Neural progenitor cell (in vitro differentiated cells): Measurements from ENCODE around the gene WDPCP. TPM values are rescaled to one million over a fixed set of nuclear protein-coding genes. Genes with fewer than 3 reads are reported as not detected.

ENCODE experiments used
- DNase-seq: peaks from one replicate; pipeline ENCODE4 v3.0.0-alpha.2; 2016; ENCODE audit warnings: low spot score
- H2AFZ ChIP-seq: fragments of 200-600 bp; sonication (generic); replicated peaks from 2 replicates; pipeline ENCODE4 v1.6.1; 2016; ENCODE audit warnings: antibody characterized with exemption
- H3F3A ChIP-seq: fragments of 200-600 bp; sonication (generic); 2 replicates; pipeline ENCODE4 v1.6.1; 2016; ENCODE audit warnings: antibody characterized with exemption, low read depth
- H3K27ac ChIP-seq: fragments of 200-600 bp; sonication (generic); 2 replicates; pipeline ENCODE4 v1.5.1; 2016; ENCODE audit warnings: mild to moderate bottlenecking
- H3K27me3 ChIP-seq: fragments of 200-600 bp; sonication (generic); 2 replicates; pipeline ENCODE4 v1.6.1; 2016; ENCODE audit warnings: mild to moderate bottlenecking, moderate library complexity
- H3K36me3 ChIP-seq: fragments of 200-600 bp; sonication (generic); 2 replicates; pipeline ENCODE4 v1.5.1; 2016
- H3K4me1 ChIP-seq: fragments of 200-600 bp; sonication (generic); 2 replicates; pipeline ENCODE4 v1.6.1; 2016; ENCODE audit warnings: mixed run types
- H3K4me2 ChIP-seq: fragments of 200-600 bp; sonication (generic); 2 replicates; pipeline ENCODE4 v1.6.1; 2016
- H3K4me3 ChIP-seq: fragments of 200-600 bp; sonication (generic); 2 replicates; pipeline ENCODE4 v1.5.1; 2016
- H3K79me2 ChIP-seq: fragments of 200-600 bp; sonication (generic); 2 replicates; pipeline ENCODE4 v1.6.1; 2016; ENCODE audit warnings: low read depth
- H3K9ac ChIP-seq: fragments of 200-600 bp; sonication (generic); 2 replicates; pipeline ENCODE4 v1.6.1; 2016
- H3K9me3 ChIP-seq: fragments of 200-600 bp; sonication (generic); 2 replicates; pipeline ENCODE4 v1.5.1; 2016; ENCODE audit warnings: low read depth
- H4K20me1 ChIP-seq: fragments of 200-600 bp; sonication (generic); 2 replicates; pipeline ENCODE4 v1.6.1; 2016; ENCODE audit warnings: low read depth
- H3K27ac Mint-ChIP-seq: 3 replicates; pipeline ENCODE4 v1.8.0; 2021; ENCODE audit warnings: mixed read lengths
- H3K27me3 Mint-ChIP-seq: 2 replicates; pipeline ENCODE4 v1.8.0; 2022; ENCODE audit warnings: low read depth, mild to moderate bottlenecking, inconsistent platforms, moderate library complexity, mixed read lengths; ENCODE audit not compliant: insufficient read depth
- H3K36me3 Mint-ChIP-seq: 3 replicates; pipeline ENCODE4 v1.8.0; 2021; ENCODE audit warnings: mixed read lengths
- H3K4me1 Mint-ChIP-seq: 3 replicates; pipeline ENCODE4 v1.8.0; 2021; ENCODE audit warnings: mixed read lengths
- H3K4me3 Mint-ChIP-seq: 3 replicates; pipeline ENCODE4 v1.8.0; 2021; ENCODE audit warnings: mild to moderate bottlenecking, moderate library complexity, mixed read lengths
- H3K9me3 Mint-ChIP-seq: 3 replicates; pipeline ENCODE4 v1.8.0; 2020; ENCODE audit warnings: mixed read lengths
- CTCF ChIP-seq: fragments of 200-600 bp; sonication (generic); IDR thresholded peaks from 2 replicates; pipeline ENCODE4 v1.5.1; 2017; ENCODE audit warnings: antibody characterized with exemption, mild to moderate bottlenecking
- EZH2 ChIP-seq: fragments of 200-600 bp; sonication (generic); IDR thresholded peaks from 2 replicates; pipeline ENCODE4 v1.6.1; 2017; ENCODE audit warnings: antibody characterized with exemption, mild to moderate bottlenecking, moderate library complexity
- EZH2phosphoT487 ChIP-seq: fragments of 200-600 bp; sonication (generic); IDR thresholded peaks from 2 replicates; pipeline ENCODE4 v1.6.1; 2017; ENCODE audit warnings: antibody characterized with exemption
- total RNA-seq: library from RNA; depleted of rRNA; stranded (reverse); fragments of >200 nt; gene quantifications from 2 replicates; pipeline ENCODE4 v1.2.3, GENCODE V29; 2015; ENCODE audit warnings: low replicate concordance

Gene WDPCP
- total RNA-seq, 1 donor from 2014 or later: 11.4 TPM

GRCh38 chr2:63195310-63195709 lies 393.0 kb downstream of the WDPCP start:
- DNase-seq: no peak
- no peaks in the 10 kb centered on the region for H3K36me3 Mint-ChIP-seq
- H3K9me3 Mint-ChIP-seq: peaks cover 2% of the 10 kb centered on the region
- no peaks in the 10 kb centered on the region for H3K4me1 Mint-ChIP-seq
- Histone ChIP-seq H2AFZ (no peak overlapping the region), H4K20me1 (no peaks in the 10 kb centered on the region), H3K27ac (no peak overlapping the region), H3K27me3 (no peaks in the 10 kb centered on the region), H3K36me3 (no peaks in the 10 kb centered on the region), H3K9me3 (no peaks in the 10 kb centered on the region), H3K9ac (no peak overlapping the region), H3K4me1 (no peaks in the 10 kb centered on the region), H3K4me3 (no peak overlapping the region), H3K4me2 (no peak overlapping the region), H3F3A (no peaks in the 10 kb centered on the region), H3K79me2 (no peaks in the 10 kb centered on the region)
- no peak overlapping the region for H3K4me3 Mint-ChIP-seq
- H3K27ac Mint-ChIP-seq: no peak overlapping the region
- no peaks in the 10 kb centered on the region for H3K27me3 Mint-ChIP-seq
- TF ChIP-seq EZH2phosphoT487 (no peak), EZH2 (no peak), CTCF (no peak)

- Histone ChIP-seq H3K4me1 (no peaks in the 10 kb centered on the region), H3K9ac (no peak overlapping the region), H3K4me2 (no peak overlapping the region), H3K36me3 (no peaks in the 10 kb centered on the region), H3K4me3 (no peak overlapping the region), H3K9me3 (no peaks in the 10 kb centered on the region), H3K27me3 (no peaks in the 10 kb centered on the region), H3K79me2 (no peaks in the 10 kb centered on the region), H3F3A (no peaks in the 10 kb centered on the region), H2AFZ (no peak overlapping the region), H4K20me1 (no peaks in the 10 kb centered on the region), H3K27ac (no peak overlapping the region)
- DNase-seq: no peak
- Mint-ChIP-seq H3K27ac (no peak overlapping the region), H3K36me3 (no peaks in the 10 kb centered on the region), H3K4me3 (no peak overlapping the region), H3K27me3 (no peaks in the 10 kb centered on the region), H3K9me3 (peaks cover 2% of the 10 kb centered on the region), H3K4me1 (no peaks in the 10 kb centered on the region)
- TF ChIP-seq EZH2phosphoT487 (no peak), EZH2 (no peak), CTCF (no peak)
Observed at GRCh38 chr2:63194175-63194574, 394.1 kb downstream of the WDPCP start.

GRCh38 chr2:63192889-63193774 lies 395.1 kb downstream of the WDPCP start:
- H3K4me3 Mint-ChIP-seq: no peak overlapping the region
- no peak for DNase-seq
- no peaks in the 10 kb centered on the region for H3K4me1 ChIP-seq
- peaks cover 5% of the 10 kb centered on the region for H3K9me3 ChIP-seq
- no peaks in the 10 kb centered on the region for H4K20me1 ChIP-seq
- H3K36me3 Mint-ChIP-seq: no peaks in the 10 kb centered on the region
- H3K4me1 Mint-ChIP-seq: no peaks in the 10 kb centered on the region
- H3K27ac ChIP-seq: no peak overlapping the region
- no peak for TF ChIP-seq EZH2
- TF ChIP-seq CTCF: no peak
- TF ChIP-seq EZH2phosphoT487: no peak
- no peak overlapping the region for H3K9ac ChIP-seq
- H3K79me2 ChIP-seq: no peaks in the 10 kb centered on the region
- no peaks in the 10 kb centered on the region for H3F3A ChIP-seq
- no peak overlapping the region for H3K27ac Mint-ChIP-seq
- no peaks in the 10 kb centered on the region for H3K27me3 Mint-ChIP-seq
- H3K36me3 ChIP-seq: no peaks in the 10 kb centered on the region
- no peaks in the 10 kb centered on the region for H3K27me3 ChIP-seq
- H3K4me2 ChIP-seq: no peak overlapping the region
- H2AFZ ChIP-seq: no peak overlapping the region
- peaks cover 8% of the 10 kb centered on the region for H3K9me3 Mint-ChIP-seq
- H3K4me3 ChIP-seq: no peak overlapping the region
